Measurements from ENCODE around the gene EBLN2.
A peak's percentile ranks its signal among the peaks of the same experiment; 100 is the strongest.
"Not testable (repeated sequence)": the region's sequence is repeated elsewhere in the genome, so short reads cannot be mapped to it uniquely, and the experiment has no call there.

The EBLN2 gene

GRCh38 chr3:73066243-73066642, 4.8 kb downstream of the EBLN2 start:
- DNase-seq = not testable (repeated sequence)

- no peak for DNase-seq
These were observed 7.0 kb downstream of the EBLN2 start for GRCh38 chr3:73068419-73068818.

GRCh38 chr3:73069187-73069586, 7.7 kb downstream of the EBLN2 start:
- no peak for DNase-seq

- no peak for DNase-seq
These were observed 8.5 kb downstream of the EBLN2 start for GRCh38 chr3:73069775-73070444.

GRCh38 chr3:73070675-73071575, 9.5 kb downstream of the EBLN2 start:
- no peak for DNase-seq

GRCh38 chr3:73071952-73072351, 10.5 kb downstream of the EBLN2 start:
- no peak for DNase-seq

- no peak for DNase-seq
These were observed 11.2 kb downstream of the EBLN2 start for GRCh38 chr3:73072634-73073033.

GRCh38 chr3:73073091-73073707, 11.7 kb downstream of the EBLN2 start:
- no peak for DNase-seq

- no peak for DNase-seq
These were observed 13.3 kb downstream of the EBLN2 start for GRCh38 chr3:73074781-73075180.

- DNase-seq = no peak
These were observed 18.9 kb downstream of the EBLN2 start for GRCh38 chr3:73080216-73080966.

GRCh38 chr3:73081140-73081539, 19.7 kb downstream of the EBLN2 start:
- DNase-seq = no peak

- DNase-seq = no peak
These were observed 22.7 kb downstream of the EBLN2 start for GRCh38 chr3:73084170-73084569.

GRCh38 chr3:73086071-73086494, 24.6 kb downstream of the EBLN2 start:
- peak; percentile 45 for DNase-seq

GRCh38 chr3:73094129-73094528, 32.7 kb downstream of the EBLN2 start:
- peak; percentile 35 for DNase-seq

GRCh38 chr3:73094951-73095350, 33.5 kb downstream of the EBLN2 start:
- DNase-seq = no peak

GRCh38 chr3:73096169-73096568, 34.7 kb downstream of the EBLN2 start:
- no peak for DNase-seq

GRCh38 chr3:73098026-73098425, 36.6 kb downstream of the EBLN2 start:
- no peak for DNase-seq

GRCh38 chr3:73098873-73099272, 37.4 kb downstream of the EBLN2 start:
- no peak for DNase-seq

- DNase-seq = peak; percentile 81
These were observed 39.5 kb downstream of the EBLN2 start for GRCh38 chr3:73100741-73101559.

GRCh38 chr3:73101881-73102280, 40.4 kb downstream of the EBLN2 start:
- no peak for DNase-seq

- DNase-seq = no peak
These were observed 45.8 kb downstream of the EBLN2 start for GRCh38 chr3:73107215-73107614.

- DNase-seq = no peak
These were observed 46.3 kb downstream of the EBLN2 start for GRCh38 chr3:73107676-73108187.
